SU-DHL-6 (cell line): ENCODE results near the gene MYO1D.

Experiments
- H2AFZ ChIP-seq: fragments of 200-600 bp; sonication (generic); 2 replicates; pipeline ENCODE4 v1.6.1; 2014; ENCODE audit warnings: low read depth, mild to moderate bottlenecking, moderate library complexity, mixed read lengths, antibody characterized with exemption, low read length; ENCODE audit not compliant: severe bottlenecking
- H3F3A ChIP-seq: fragments of 200-600 bp; shearing (Covaris generic); 2 replicates; pipeline ENCODE4 v1.6.0; 2016; ENCODE audit warnings: antibody characterized with exemption, mild to moderate bottlenecking; ENCODE audit not compliant: insufficient read depth
- H3K27ac ChIP-seq: fragments of 200-600 bp; sonication (generic); 2 replicates; pipeline ENCODE4 v1.5.1; 2016; ENCODE audit warnings: low read depth, mild to moderate bottlenecking, low read length, moderate library complexity, mixed read lengths
- H3K27me3 ChIP-seq: fragments of 200-600 bp; sonication (generic), shearing (Covaris generic); 2 replicates; pipeline ENCODE4 v1.6.0; 2014; ENCODE audit warnings: mild to moderate bottlenecking, low read length
- H3K36me3 ChIP-seq: fragments of 200-600 bp; sonication (generic); 2 replicates; pipeline ENCODE4 v1.6.1; 2014; ENCODE audit warnings: mild to moderate bottlenecking, low read length, mixed read lengths
- H3K4me2 ChIP-seq: fragments of 300-600, 200-600 bp; shearing (Covaris generic), sonication (generic); 2 replicates; pipeline ENCODE4 v1.6.0; 2014; ENCODE audit warnings: low read length, low read depth, mild to moderate bottlenecking; ENCODE audit not compliant: poor library complexity, severe bottlenecking
- H3K4me3 ChIP-seq: fragments of 200-600 bp; sonication (generic); 2 replicates; pipeline ENCODE4 v1.5.1; 2014; ENCODE audit warnings: antibody characterized with exemption, low read length, mild to moderate bottlenecking, mixed read lengths; ENCODE audit not compliant: insufficient read depth, poor library complexity, severe bottlenecking
- H3K79me2 ChIP-seq: fragments of 200-600 bp; sonication (generic); 2 replicates; pipeline ENCODE4 v1.6.1; 2014; ENCODE audit warnings: mild to moderate bottlenecking, low read length, moderate library complexity; ENCODE audit not compliant: insufficient read depth
- H3K9ac ChIP-seq: fragments of 200-600 bp; sonication (generic); 2 replicates; pipeline ENCODE4 v1.7.0; 2014; ENCODE audit warnings: mild to moderate bottlenecking, low read length
- H3K9me2 ChIP-seq: fragments of 200-600 bp; sonication (generic); replicated peaks from 2 replicates; pipeline ENCODE4 v1.6.1; 2014; ENCODE audit warnings: low read length; ENCODE audit not compliant: insufficient read depth
- H3K9me3 ChIP-seq: fragments of 200-600 bp; sonication (generic); 2 replicates; pipeline ENCODE4 v1.6.1; 2014; ENCODE audit warnings: low read length, mixed read lengths; ENCODE audit not compliant: insufficient read depth
- H4K20me1 ChIP-seq: fragments of 200-600 bp; sonication (generic); 2 replicates; pipeline ENCODE4 v1.6.1; 2014; ENCODE audit warnings: low read depth, mild to moderate bottlenecking, antibody characterized with exemption, low read length, moderate library complexity, mixed read lengths
- CTCF ChIP-seq: fragments of 200-600 bp; sonication (generic); IDR thresholded peaks from one replicate; pipeline ENCODE4 v1.5.1; 2017; ENCODE audit warnings: antibody characterized with exemption, mild to moderate bottlenecking, low read length, moderate library complexity; ENCODE audit not compliant: insufficient read depth, poor library complexity, severe bottlenecking
- EZH2phosphoT487 ChIP-seq: fragments of 200-600 bp; sonication (generic), shearing (Covaris generic); conservative IDR thresholded peaks from 2 replicates; pipeline ENCODE4 v1.6.1; 2018; ENCODE audit warnings: mild to moderate bottlenecking, antibody characterized with exemption, low read length, moderate library complexity, mixed read lengths

The MYO1D gene

GRCh38 chr17:32555611-32556310, 321.2 kb downstream of the MYO1D start:
- no peaks in the 10 kb centered on the region for H3K9me2 ChIP-seq
- H3K9me3 ChIP-seq, result no peaks in the 10 kb centered on the region
- no peak overlapping the region for H3K4me3 ChIP-seq
- H3K27ac ChIP-seq, result no peak overlapping the region
- no peak overlapping the region for H3K4me2 ChIP-seq
- no peaks in the 10 kb centered on the region for H3K36me3 ChIP-seq
- H3F3A ChIP-seq, result peaks cover 27% of the 10 kb centered on the region
- H3K9ac ChIP-seq, result no peak overlapping the region
- H3K79me2 ChIP-seq, result no peaks in the 10 kb centered on the region
- H3K27me3 ChIP-seq, result no peaks in the 10 kb centered on the region
- no peak for TF ChIP-seq EZH2phosphoT487
- no peak for TF ChIP-seq CTCF
- H2AFZ ChIP-seq, result no peak overlapping the region
- H4K20me1 ChIP-seq, result no peaks in the 10 kb centered on the region

GRCh38 chr17:32553168-32553567, 323.8 kb downstream of the MYO1D start:
- Histone ChIP-seq H3K9me2 (no peaks in the 10 kb centered on the region), H3K4me2 (no peak overlapping the region), H3K9ac (no peak overlapping the region), H4K20me1 (no peaks in the 10 kb centered on the region), H2AFZ (no peak overlapping the region), H3K27ac (no peak overlapping the region), H3K4me3 (no peak overlapping the region), H3K36me3 (no peaks in the 10 kb centered on the region), H3F3A (peaks cover 10% of the 10 kb centered on the region), H3K9me3 (no peaks in the 10 kb centered on the region), H3K79me2 (no peaks in the 10 kb centered on the region), H3K27me3 (no peaks in the 10 kb centered on the region)
- no peak for TF ChIP-seq EZH2phosphoT487

- Histone ChIP-seq H3K9me2 (no peaks in the 10 kb centered on the region), H3K9me3 (no peaks in the 10 kb centered on the region), H3K4me3 (no peak overlapping the region), H3K4me2 (no peak overlapping the region), H4K20me1 (no peaks in the 10 kb centered on the region), H3F3A (0 out of 2 replicates have a peak, but pooled peaks cover 2% of the 10 kb centered on the region), H3K27ac (no peak overlapping the region), H3K79me2 (no peaks in the 10 kb centered on the region), H2AFZ (no peak overlapping the region), H3K27me3 (no peaks in the 10 kb centered on the region), H3K9ac (no peak overlapping the region), H3K36me3 (no peaks in the 10 kb centered on the region)
- TF ChIP-seq EZH2phosphoT487 (no peak), CTCF (no peak)
These were observed 324.6 kb downstream of the MYO1D start for GRCh38 chr17:32552280-32552679.

- H3F3A ChIP-seq, result 0 out of 2 replicates have a peak, but pooled peaks cover 2% of the 10 kb centered on the region
- no peaks in the 10 kb centered on the region for H4K20me1 ChIP-seq
- H3K36me3 ChIP-seq, result no peaks in the 10 kb centered on the region
- TF ChIP-seq EZH2phosphoT487 (no peak), CTCF (no peak)
- no peak overlapping the region for H3K4me2 ChIP-seq
- H3K9me3 ChIP-seq, result no peaks in the 10 kb centered on the region
- H3K79me2 ChIP-seq, result no peaks in the 10 kb centered on the region
- no peak overlapping the region for H3K4me3 ChIP-seq
- H3K9ac ChIP-seq, result no peak overlapping the region
- H3K27me3 ChIP-seq, result no peaks in the 10 kb centered on the region
- H2AFZ ChIP-seq, result no peak overlapping the region
- H3K9me2 ChIP-seq, result no peaks in the 10 kb centered on the region
- no peak overlapping the region for H3K27ac ChIP-seq
These were observed 325.6 kb downstream of the MYO1D start for GRCh38 chr17:32551186-32551955.
